WERI-Rb-1 (cell line): ENCODE data around the gene GP1BB.

Source experiments
- DNase-seq: peaks from one replicate; pipeline ENCODE4 v3.0.0-alpha.2; 2020
- H3K27ac ChIP-seq: fragments of 250-450 bp; sonication (Bioruptor Pico); 2 replicates; pipeline ENCODE4 v1.5.1; 2020; ENCODE audit warnings: mild to moderate bottlenecking, moderate library complexity
- H3K27me3 ChIP-seq: fragments of 250-450 bp; sonication (Bioruptor Pico); 2 replicates; pipeline ENCODE4 v1.5.1; 2021; ENCODE audit warnings: mild to moderate bottlenecking, low read depth, moderate library complexity; ENCODE audit not compliant: insufficient read depth, severe bottlenecking
- H3K36me3 ChIP-seq: fragments of 250-450 bp; sonication (Bioruptor Pico); 2 replicates; pipeline ENCODE4 v1.5.1; 2020; ENCODE audit warnings: mild to moderate bottlenecking, moderate library complexity
- H3K4me3 ChIP-seq: 2 replicates; pipeline ENCODE4 v1.5.1; 2011; ENCODE audit warnings: low read depth, mild to moderate bottlenecking, control low read depth, low read length
- H3K9me3 ChIP-seq: fragments of 250-450 bp; sonication (Bioruptor Pico); 2 replicates; pipeline ENCODE4 v1.5.1; 2021; ENCODE audit warnings: mild to moderate bottlenecking, moderate library complexity; ENCODE audit not compliant: severe bottlenecking
- CTCF ChIP-seq: IDR thresholded peaks from 2 replicates; pipeline ENCODE4 v1.5.1; 2011; ENCODE audit warnings: low read depth, mild to moderate bottlenecking, control low read depth, inconsistent platforms, low read length

Gene GP1BB

GRCh38 chr22:19766511-19767426 lies 43.4 kb downstream of the GP1BB start:
- no peak for TF ChIP-seq CTCF
- Histone ChIP-seq H3K36me3 (peaks cover 40% of the 10 kb centered on the region), H3K27me3 (no peaks in the 10 kb centered on the region), H3K27ac (no peak overlapping the region), H3K4me3 (no peak overlapping the region), H3K9me3 (no peaks in the 10 kb centered on the region)
- DNase-seq = no peak

- no peak overlapping the region for H3K27ac ChIP-seq
- no peak for DNase-seq
- no peaks in the 10 kb centered on the region for H3K27me3 ChIP-seq
- TF ChIP-seq CTCF = no peak
- peaks cover 40% of the 10 kb centered on the region for H3K36me3 ChIP-seq
- H3K9me3 ChIP-seq = no peaks in the 10 kb centered on the region
- H3K4me3 ChIP-seq = no peak overlapping the region
Measured at GRCh38 chr22:19767427-19768341, 44.3 kb downstream of the GP1BB start.

GRCh38 chr22:19769393-19769715 lies 46.0 kb downstream of the GP1BB start:
- Histone ChIP-seq H3K4me3 (no peak overlapping the region), H3K9me3 (no peaks in the 10 kb centered on the region), H3K27me3 (no peaks in the 10 kb centered on the region), H3K27ac (no peak overlapping the region), H3K36me3 (peaks cover 29% of the 10 kb centered on the region)
- DNase-seq = no peak
- no peak for TF ChIP-seq CTCF

GRCh38 chr22:19770349-19771220 lies 47.2 kb downstream of the GP1BB start:
- no peaks in the 10 kb centered on the region for H3K27me3 ChIP-seq
- no peak overlapping the region for H3K4me3 ChIP-seq
- H3K36me3 ChIP-seq = peaks cover 17% of the 10 kb centered on the region
- H3K9me3 ChIP-seq = no peaks in the 10 kb centered on the region
- no peak for TF ChIP-seq CTCF
- no peak overlapping the region for H3K27ac ChIP-seq
- DNase-seq = no peak

- TF ChIP-seq CTCF = no peak
- H3K4me3 ChIP-seq = no peak overlapping the region
- H3K27me3 ChIP-seq = no peaks in the 10 kb centered on the region
- no peaks in the 10 kb centered on the region for H3K9me3 ChIP-seq
- no peak overlapping the region for H3K27ac ChIP-seq
- H3K36me3 ChIP-seq = peaks cover 17% of the 10 kb centered on the region
- DNase-seq = no peak
Measured at GRCh38 chr22:19772422-19772672, 49.0 kb downstream of the GP1BB start.
